CD4-positive, alpha-beta T cell treated with Interleukin-15 for 1 hour (primary cell): ENCODE data around the gene CCDC57.

ENCODE experiments used
- DNase-seq: peaks from one replicate; pipeline ENCODE4 v3.0.0-alpha.2; 2020

CCDC57 gene

GRCh38 chr17:82173351-82174041 lies 39.1 kb downstream of the CCDC57 start:
- DNase-seq = no peak

DNA sequence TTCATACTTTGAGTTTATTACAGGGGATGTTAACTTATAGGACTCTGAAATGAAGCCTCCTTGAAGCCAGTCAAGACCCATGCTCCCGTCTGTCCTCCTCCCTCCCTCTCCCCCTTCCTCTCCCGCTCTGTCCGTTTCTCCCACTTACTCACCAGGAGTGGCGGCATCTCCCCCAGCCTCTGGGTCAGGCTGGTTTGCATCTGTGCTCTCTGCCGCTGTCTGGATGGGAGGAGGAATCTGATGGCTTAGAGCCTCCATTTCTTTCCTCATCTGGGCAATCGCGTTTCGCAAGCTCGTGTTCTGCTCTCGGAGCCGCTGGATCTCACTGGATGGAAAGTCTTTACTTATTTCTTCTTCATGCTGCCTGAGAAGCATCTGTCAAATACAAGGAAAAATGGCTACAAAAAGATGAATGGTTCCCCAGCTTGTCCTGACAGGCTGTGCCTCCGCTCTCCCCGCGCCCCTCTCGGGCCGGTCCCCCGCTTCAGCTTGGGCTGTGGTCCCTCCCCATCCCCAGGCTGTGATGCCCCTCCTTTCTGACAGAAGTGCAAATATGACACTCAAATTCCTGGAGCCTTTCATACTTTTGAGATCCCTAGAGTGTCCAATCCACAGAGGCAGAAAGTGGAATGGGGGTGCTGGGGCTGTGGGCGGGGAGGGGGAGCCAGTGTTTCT lies 40.0 kb downstream of the CCDC57 start:
- no peak for DNase-seq

GRCh38 chr17:82171750-82172375 lies 40.8 kb downstream of the CCDC57 start:
- no peak for DNase-seq

DNA sequence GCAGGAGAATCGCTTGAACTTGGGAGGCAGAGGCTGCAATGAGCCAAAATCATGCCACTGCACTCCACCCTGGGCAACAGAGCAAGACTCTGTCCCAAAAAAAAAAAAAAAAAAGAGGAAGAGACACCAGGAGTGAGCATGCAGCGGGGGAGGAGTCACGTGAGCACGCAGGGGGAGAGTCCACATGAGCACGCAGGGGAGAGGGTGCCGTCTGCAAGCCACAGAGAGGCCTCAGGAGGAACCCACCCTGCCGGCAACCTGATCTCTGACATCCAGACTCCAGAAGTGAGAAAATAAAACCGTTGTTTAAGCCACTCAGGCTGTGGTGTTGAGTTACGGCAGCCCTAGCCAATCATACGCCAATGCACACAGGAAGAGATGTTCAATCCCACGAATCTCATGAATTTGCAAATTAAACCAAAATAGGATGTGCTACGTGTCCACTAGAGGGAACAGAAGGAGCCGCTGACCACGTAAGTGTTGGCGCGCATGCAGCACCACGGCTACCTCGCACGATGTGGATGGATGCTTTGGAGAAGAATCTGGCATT lies 42.2 kb downstream of the CCDC57 start:
- DNase-seq = peak; percentile 28

GRCh38 chr17:82168568-82168967 lies 44.1 kb downstream of the CCDC57 start:
- DNase-seq = no peak

DNA sequence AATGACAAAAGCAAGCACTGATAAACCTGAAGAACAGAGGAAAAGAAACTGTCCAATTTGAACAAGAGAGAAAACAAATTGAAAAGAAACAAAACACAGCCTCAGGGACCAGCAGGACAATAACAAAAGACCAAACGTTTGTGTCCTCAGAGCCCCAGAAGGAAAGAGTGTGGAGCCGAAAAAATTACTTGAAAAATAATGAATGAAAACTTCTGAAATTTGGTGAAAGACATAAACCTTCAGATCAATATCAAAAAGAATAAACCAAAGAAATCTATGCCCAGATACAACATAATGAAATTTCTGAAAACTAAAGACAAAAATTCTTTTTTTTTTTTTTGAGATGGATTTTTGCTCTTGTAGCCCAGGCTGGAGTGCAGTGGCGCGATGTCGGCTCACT lies 45.6 kb downstream of the CCDC57 start:
- no peak for DNase-seq

DNA sequence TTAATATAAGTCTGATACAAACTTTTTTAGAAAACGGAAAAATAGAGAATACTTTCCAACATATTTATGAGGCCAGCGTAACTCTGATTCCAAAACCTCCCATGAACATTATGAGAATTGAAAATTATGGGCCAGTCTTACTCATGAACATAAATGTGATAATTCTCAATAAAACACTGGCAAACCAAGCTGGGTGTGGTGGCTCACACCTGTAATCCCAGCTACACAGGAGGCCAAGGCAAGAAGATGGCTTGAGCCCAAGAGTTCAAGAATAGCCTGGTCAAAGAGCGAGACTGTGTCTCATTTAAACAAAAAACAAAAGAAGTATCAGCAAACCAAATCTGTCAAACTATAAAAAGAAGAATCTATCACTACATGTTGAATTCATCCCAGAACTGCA lies 47.8 kb downstream of the CCDC57 start:
- no peak for DNase-seq

DNA sequence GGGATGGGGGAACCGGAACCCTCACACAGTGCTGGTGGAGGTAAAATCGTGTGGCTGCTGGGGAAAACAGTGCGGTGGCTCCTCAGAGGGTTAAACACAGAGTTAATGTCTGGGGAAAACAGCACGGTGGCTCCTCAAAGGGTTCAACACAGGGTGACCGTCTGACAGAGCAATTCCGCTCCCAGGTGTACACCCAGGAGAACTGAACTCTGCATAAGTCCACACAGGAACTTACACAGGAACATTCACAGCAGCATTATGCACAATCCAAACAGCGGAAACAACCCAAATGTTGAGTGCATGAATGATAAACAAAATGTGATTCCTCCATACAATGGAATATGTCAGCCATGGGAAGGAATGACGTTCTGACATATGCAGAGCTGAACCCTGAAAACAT lies 51.4 kb downstream of the CCDC57 start:
- DNase-seq = no peak

DNA sequence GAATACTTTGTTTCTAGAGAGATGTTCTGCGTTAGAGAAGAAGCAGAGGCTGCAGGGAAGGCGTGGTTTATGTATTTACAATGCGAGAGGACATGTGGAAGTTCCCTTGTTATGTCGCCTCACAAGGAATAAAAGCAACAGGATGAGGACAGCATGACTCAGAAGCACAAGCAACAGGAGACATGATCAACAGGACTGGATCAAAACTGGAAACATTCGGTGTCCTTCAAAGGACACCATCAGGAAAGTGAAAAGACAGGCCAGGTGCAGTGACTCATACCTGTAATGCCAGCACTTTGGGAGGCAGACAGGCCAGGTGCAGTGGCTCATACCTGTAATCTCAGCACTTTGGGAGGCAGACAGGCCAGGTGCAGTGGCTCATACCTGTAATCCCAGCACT lies 52.6 kb downstream of the CCDC57 start:
- DNase-seq = no peak

DNA sequence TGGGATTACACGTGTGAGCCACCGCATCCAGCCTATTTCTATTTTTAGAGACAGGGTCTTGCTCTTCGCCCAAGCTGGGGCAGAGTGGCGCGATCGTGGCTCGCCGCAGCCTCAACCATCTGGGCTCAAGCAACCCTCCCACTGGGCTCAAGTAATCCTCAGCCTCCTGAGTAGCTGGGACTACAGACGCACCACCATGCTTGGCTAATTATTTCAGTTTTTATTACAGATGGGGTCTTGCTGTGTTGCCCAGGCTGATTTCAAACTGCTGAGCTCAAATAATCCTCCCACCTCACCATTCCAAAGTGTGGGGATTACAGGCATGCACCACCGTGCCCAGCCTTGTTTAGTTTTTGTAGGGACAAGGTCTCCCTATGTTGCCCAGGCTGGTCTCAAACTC lies 53.8 kb downstream of the CCDC57 start:
- no peak for DNase-seq

GRCh38 chr17:82157046-82158035 lies 55.3 kb downstream of the CCDC57 start:
- DNase-seq = no peak

DNA sequence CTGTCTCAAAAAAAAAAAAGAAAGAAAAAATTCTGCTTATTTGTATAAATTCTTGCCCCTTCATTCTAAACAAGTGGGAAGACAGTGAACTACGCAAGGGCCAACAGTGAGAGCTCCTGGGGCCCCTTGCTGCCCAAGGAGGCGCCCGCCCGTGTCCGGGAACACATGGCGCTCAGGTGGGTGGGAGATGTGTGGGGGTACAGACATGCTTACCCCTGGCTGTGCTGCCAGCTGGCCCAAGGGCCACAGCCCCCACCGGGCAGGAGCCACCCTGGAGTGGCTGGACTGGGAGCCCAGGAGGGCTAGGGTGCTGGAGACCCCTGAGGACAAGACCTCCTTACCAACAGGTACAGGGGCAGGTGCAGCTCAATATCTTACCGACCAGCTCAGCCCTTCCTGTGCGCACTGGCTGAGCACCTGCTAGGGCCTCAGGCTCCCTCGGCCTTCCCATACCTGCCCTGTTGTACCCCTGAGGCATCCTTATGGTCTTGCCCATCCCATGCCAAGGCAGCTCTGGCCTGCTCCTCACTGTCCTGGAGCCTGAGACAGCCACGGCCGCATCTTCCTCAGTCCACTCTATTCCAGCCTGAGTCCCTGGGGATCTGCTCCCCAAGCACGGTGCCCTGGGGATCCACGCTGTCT lies 56.2 kb downstream of the CCDC57 start:
- no peak for DNase-seq

- no peak for DNase-seq
Measured at GRCh38 chr17:82155606-82156005, 57.0 kb downstream of the CCDC57 start.

DNA sequence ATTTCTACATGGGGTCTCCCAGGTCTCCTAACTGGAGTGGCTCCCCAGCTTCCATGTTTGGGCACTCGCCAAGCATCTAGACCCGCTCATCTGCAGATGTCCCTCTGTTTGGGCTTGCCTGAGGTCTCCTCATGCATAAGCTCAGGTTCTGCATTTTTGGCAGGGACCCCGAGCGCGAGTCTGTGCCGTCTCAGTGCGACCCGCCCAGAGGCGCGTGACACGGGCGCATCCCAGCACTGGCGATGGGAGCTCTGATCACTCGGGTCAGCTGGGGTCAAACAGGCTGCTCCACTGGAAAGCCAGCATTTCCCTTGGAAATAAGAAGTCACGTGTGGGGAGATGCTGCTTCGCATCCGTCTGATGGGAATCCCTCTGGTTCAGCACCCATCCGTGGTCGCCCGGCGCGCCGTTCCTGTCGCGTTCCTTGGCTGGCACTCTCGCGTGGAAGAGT lies 57.7 kb downstream of the CCDC57 start:
- DNase-seq = no peak

DNA sequence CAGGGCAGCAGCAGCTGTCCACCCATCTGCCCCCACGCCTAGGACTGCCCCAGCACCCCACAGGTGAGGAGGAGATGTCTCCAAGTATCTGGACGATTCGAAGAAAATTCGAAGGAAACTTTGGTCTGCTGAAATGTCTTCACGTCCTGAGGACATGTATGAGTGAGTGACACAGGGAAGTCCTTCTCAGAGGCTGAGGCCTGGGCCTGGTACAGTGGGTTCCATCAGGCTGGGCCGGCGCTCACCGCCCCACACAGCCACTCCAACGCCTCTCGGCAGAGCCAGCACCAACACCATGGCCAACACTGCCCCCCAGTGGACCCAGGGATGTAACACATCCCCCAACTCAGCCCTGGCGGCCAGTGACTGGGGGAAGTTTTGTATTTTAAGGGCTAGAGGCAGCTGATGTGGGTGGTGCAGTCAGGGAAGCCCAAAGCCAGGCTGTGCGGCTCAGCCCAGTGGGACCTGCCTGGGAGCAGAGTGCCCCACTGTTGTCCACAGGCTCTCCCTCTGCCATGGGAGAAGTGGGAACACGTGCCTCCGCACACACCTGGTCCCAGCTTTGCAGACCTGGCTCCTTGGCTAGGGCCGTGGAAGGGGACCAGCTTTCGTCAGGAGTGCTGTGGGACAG lies 58.8 kb downstream of the CCDC57 start:
- DNase-seq = peak; percentile 82

DNA sequence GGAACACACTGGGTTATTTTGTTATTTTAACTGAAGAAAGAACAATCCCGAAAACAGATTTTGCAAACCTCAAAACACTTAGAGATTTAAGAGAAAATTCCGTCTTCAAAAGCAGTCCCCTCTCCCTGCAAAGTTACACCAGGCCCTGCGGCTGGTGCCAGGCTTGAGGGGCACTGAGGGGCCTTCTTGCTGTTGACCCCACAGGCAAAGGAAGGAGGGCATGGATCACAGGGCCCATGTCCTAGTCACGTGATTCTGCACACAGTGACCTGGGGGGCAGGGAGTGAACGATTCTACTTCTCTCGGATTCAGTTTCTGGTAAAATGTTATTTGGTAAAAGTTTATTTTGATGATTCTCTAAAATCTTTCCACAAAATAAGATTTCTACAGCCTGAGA lies 59.3 kb downstream of the CCDC57 start:
- no peak for DNase-seq

- no peak for DNase-seq
Measured at GRCh38 chr17:82152556-82153294, 59.9 kb downstream of the CCDC57 start.

- DNase-seq = no peak
Measured at GRCh38 chr17:82152114-82152513, 60.5 kb downstream of the CCDC57 start.

- DNase-seq = no peak
Measured at GRCh38 chr17:82151106-82151957, 61.3 kb downstream of the CCDC57 start.
